HG02852 (cell line): Measurements from ENCODE around the gene TBC1D25.
"Not testable (repeated sequence)": the region's sequence is repeated elsewhere in the genome, so short reads cannot be mapped to it uniquely, and the experiment has no call there.

ENCODE experiments used
- ATAC-seq: cut with Tn5 transposase; IDR thresholded peaks from one replicate; pipeline ENCODE4 v1.9.1; 2021; ENCODE audit warnings: mild to moderate bottlenecking, moderate library complexity; ENCODE audit not compliant: unreplicated experiment

The TBC1D25 gene

DNA sequence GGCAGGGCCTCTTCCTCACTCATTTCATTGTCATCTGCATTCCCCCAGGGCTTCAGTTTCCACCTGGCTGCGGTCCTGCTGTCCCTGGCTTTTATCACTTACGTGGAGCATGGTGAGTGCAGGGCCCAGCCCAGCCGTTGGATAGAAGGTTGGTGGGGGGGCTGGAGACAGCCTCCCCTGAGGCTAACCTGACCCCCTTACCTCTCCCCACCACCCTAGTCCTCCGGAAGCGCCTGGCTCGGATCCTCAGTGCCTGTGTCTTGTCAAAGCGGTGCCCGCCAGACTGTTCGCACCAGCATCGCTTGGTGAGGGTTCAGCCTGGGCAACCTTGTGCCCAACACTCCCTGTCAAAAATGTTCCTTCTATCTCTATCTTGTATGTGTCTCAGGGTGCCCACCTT is 23.7 kb upstream of the TBC1D25 start:
- no peak for ATAC-seq

DNA sequence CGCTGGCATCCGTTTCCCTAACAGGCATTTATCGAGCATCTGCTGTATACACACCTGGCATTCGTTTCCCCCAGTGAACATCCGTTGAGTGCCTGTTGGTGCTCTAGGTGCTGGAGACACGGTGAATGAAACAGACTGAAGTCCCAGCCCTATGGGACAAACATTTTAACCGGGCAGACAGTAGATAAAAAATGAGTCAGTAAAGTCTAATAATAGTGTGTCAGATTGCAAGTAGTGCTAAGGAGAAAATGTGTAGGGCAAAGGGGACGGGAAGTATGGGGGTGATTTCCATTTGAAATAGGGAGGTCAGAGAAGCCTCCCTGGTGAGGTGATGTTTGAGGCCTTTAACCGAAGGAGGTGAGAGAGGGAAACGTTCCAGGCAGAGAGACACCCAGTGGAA is 23.2 kb upstream of the TBC1D25 start:
- no peak for ATAC-seq

DNA sequence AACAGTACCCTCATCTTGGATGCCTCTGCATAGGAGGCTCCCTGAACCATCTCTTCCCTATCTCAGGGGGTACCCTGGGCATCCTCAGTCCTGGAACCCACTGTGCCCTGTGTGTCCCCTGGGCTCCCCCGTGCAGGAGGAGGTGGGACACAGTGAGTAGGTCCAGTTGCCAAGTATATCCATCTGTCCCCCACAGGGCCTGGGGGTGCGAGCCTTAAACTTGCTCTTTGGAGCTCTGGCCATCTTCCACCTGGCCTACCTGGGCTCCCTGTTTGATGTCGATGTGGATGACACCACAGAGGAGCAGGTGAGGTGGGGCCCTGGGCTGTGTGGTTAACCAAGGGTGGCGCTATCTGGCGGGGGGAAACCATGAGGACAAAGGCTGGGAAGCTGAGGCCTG is 22.5 kb upstream of the TBC1D25 start:
- no peak for ATAC-seq

DNA sequence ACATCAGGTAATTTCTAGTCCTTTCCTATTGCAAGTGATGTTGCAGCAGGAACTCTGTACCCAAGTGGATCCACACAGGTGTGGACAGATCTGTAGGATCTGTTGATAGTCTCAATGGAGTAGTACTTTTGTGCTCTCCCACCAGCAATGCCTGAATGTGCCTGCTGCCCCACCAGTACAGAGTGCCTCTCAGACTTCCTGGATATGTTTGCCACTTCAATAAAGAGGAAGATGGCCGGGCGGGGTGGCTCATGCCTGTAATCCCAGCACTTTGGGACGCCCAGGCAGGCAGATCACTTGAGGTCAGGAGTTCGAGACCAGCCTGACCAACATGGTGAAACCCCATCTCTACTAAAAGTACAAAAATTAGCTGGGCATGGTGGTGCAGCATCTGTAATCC is 20.0 kb upstream of the TBC1D25 start:
- ATAC-seq, result not testable (repeated sequence)

DNA sequence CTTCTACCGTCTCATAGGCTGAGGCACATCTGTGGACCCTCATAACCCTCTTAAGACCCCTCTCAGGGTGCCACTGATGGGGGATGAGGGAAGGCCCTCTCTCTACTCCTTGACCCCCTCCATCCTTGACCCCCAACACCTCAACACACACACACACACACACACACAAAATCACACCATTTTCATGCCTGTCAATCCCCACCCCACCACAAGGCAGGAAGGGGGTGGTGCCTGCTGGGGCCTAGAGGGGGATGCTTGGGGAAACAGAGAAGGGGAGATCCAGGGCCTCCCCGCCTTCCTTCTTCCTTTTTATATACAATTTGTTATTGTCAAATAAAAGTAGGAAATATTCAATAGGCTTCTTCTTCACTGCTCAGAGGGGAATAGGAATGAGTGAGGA is 19.1 kb upstream of the TBC1D25 start:
- no peak for ATAC-seq

DNA sequence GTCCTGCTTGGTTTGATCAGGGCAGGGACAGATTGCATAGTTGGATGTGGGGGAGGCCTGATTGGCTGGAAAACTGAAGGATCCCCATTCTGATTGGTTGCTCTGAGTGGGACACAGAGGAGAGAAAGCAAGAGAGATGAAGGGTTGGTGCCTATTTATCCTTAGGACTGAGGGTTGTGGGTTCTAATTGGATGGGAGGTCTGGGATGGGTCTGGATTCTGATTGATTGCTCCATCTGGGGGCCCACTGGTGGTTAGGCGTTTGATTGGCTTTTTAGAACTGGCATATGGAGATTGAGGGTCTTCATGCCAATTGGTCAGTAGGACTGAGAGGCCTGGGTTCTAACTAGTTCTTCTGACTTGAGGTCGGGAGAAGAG is 18.6 kb upstream of the TBC1D25 start:
- no peak for ATAC-seq

DNA sequence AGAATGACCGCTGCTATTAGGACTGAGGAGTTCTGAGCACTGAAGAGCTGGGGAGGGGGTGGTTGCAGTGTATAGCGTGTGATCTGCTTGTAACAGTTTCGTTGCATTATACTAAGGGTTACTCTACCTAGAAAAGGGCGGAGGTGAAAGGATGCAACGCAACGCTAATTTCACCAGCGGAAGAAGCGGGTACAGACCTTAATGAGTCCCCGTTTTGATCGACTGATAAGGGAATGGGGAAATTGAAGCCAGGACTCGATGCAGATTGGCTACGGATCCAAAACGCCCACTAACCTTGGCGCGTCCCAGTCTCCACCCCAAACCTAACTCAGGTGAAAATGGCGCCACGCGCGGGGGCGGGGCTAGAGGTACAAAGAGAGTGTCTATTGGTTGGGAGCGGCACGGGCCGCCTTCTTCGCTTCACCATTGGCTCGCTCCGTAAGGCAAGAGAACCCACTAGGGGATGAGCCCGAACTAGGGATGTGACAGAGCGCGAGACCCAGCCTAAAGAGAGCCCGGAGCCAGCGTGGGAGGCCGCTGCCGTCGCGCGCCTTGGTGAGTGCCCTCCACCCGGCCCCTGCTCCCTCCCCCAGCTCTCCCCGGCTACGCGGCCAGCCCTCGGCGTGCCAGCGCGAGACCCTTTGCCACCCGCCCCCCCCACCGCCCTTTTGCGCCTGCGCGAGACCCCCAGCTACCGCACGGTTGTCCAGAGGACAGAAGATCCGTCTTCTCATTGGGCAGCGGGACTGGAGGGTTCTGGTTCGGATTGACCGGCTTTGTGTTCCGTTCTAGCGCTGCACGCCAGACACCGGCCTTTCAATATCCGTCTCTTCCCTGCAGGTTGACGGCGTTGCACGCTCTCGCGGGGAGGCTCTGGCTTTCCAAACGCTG is 17.9 kb upstream of the TBC1D25 start, which contains the start of gene EBP:
Gene EBP (plus strand): TSS at position 456 of the 891 bp plus-strand sequence. CDS start 1,964 bp downstream, outside the sequence.
- ATAC-seq, result peak; percentile 97

DNA sequence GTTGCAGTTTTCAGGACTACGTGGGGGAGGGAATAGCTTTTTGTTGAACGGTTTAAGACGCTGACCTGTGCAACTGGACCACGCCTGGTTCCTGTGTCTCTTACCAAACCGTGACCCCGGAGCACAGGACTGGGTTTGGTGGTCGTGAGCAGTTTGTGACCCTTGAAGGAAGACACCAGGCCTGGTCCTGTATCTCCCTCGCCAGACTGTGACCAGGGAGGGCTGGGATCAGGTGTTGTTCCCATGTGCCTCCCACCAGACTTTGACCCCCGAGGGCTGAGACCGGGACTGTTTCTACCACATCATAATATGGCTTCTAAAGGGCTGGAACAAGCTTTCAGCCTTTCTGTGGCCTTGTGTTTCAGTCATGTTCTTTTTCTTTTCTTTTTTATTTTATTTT is 17.2 kb upstream of the TBC1D25 start:
- ATAC-seq, result no peak

DNA sequence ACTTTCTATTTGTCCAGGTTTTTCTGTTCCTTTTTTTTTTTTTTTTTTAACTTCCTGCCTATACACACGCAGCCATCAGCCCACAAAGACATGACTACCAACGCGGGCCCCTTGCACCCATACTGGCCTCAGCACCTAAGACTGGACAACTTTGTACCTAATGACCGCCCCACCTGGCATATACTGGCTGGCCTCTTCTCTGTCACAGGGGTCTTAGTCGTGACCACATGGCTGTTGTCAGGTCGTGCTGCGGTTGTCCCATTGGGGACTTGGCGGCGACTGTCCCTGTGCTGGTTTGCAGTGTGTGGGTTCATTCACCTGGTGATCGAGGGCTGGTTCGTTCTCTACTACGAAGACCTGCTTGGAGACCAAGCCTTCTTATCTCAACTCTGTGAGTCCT is 15.8 kb upstream of the TBC1D25 start:
- no peak for ATAC-seq

DNA sequence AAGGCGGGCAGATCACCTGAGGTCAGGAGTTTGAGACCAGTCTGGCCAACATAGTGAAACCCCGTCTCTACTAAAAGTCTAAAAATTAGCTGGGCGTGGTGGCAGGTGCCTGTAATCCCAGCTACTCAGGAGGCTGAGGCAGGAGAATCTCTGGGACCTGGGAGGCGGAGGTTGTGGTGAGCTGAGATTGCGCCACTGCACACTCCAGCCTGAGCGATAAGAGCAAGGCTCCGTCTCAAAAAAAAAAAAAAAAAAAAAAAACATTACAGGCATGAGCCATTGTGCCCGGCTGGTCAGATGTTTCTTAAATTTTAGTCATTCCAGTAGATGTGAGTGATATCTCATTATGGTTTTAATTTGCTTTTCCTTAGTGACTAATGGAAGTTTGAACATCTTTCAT is 13.7 kb upstream of the TBC1D25 start:
- not testable (repeated sequence) for ATAC-seq

DNA sequence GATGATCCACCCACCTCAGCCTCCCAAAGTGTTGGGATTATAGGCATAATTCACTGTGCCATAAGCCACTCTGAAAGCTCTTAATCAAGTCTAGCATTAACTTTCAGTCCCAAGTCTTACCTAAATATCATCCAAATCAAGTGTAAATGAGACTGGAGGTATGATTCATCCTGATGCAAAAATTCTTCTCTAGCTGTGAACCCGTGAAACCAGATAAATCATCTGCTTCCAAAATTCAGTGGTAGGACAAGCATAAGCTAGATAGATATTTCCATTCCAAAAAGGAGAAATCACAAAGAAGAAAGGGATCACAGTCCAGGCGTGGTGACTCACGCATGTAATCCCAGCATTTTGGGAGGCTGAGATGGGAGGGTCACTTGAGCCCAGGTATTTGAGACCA is 8.8 kb upstream of the TBC1D25 start:
- no peak for ATAC-seq

DNA sequence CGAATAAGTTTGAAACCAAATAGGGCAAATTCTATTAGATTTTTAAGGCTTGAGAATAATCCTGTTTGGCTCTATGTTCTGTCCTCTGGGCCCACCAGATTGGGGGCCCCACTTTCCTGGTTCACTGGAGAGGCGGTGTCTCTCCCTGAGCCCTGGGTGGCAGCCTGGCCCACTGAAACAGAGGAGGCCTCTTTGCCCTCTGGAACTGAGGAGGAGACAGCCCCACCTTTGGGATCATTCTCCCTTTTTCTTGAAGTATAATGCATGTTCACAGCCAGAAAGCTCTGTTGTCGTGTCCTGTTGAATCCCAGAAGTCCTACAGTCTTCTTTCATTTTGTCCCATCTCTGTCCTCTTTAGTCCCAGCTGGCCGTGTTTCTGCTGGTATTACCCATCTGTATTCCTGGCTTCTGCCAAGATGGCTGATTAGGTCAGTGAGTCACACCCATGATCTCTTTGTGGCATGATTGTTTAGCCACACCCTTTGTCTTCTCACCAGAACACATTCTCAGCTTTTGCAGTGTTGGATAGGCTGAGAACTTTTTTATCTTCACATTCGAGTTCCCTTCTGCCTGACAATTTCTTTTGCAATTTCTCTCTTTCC is 8.1 kb upstream of the TBC1D25 start:
- no peak for ATAC-seq

DNA sequence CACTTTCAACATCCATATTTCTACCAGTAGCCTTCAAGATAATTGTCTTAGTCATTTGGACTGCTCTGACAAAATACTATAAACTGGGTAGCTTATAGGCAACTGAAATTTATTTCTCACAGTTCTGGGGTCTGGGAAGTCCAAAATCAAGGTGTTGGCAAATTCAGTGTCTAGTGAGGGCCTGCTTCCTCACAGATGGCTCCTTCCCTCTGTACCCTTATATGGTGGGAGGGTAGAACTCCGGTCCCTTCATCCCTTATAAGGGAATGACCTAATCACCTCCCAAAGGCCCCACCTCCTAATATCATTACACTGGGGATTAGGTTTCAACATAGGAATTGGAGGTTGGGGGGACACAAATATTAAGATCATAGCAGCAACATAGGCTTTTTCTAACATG is 7.4 kb upstream of the TBC1D25 start:
- no peak for ATAC-seq

DNA sequence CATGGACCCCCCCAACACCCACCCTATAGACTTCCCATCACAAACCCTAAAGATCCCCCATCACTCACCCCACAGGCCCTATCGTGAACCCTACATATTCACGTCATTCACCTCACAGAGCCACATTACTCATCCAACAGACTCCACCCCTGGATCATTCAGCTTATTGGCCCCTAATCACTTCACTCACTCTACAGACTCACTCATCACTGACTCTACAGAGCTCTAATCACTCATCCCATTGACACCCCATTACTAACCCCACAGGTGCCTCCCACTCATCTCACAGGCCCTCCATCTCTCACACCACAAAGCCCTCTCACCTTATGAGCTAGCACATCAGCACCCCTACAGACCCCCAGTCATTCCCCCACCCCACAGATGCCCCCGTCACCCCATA is 6.3 kb upstream of the TBC1D25 start:
- no peak for ATAC-seq

DNA sequence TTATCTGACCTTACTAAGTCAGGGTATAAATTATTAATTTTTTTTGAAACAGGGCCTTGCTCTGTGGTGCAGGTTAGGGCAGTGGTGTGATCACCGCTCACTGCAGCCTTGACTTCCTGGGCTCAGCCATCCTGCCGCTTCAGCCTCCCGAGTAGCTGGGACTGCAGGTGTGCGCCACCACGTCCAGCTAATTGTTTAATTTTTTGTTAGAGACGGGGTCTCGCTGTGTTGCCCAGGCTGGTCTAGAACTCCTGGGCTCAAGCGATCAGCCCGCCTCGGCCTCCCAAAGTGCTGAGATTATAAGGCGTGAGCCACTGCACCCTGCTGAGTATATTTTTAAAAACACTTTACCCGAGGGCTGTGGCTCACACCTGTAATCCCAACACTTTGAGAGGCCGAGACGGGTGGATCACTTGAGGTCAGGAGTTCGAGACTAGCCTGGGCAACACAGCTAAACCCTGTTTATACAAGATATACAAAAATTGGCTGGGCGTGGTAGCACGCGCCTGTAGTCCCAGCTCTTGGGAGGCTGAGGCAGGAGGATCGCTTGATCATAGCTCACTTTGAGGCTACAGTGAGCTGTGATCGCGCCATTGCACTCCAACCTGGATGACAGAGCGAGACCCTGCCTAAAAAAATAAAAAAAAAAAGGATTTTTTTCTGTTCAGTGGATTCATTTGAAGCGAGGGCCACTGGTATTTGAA is 721 bp upstream of the TBC1D25 start:
- ATAC-seq, result no peak

DNA sequence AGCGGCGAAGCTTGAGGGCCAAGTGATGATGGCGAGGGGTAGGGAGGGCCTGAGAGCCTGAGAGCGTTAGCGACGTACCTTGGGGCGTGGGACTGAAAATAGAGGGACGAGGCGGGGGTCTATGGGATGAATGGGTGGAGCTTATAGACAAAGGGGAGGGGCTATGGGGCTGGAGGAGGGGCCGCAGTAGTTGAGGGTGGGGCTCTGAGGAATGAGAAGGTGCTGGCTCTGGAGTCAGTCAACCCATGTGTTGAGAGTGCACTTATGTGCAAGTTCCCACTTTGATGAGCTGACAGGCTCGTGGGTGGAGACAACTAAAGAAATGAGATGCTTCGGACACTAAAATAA is 488 bp downstream of the TBC1D25 start:
- ATAC-seq, result peak; percentile 27

DNA sequence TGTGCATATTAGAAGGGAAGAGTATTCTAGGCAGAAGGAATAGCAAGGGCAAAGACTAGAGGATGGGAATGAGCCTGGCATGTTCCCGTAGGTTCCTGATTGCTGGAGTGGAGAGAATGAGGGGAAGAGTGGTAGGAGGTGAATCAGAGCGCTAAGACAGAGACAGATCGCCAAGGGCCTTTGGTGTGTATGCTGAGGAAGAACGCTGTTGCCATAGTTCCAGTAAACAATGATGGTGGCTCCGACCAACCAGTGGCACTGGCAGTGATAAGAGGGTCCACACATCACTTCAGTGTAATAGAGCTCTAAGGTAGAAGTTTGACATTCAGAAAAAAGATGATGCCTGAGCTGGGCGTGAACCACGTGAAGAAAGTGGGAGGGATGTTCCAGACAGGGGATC is 966 bp downstream of the TBC1D25 start:
- ATAC-seq, result no peak

DNA sequence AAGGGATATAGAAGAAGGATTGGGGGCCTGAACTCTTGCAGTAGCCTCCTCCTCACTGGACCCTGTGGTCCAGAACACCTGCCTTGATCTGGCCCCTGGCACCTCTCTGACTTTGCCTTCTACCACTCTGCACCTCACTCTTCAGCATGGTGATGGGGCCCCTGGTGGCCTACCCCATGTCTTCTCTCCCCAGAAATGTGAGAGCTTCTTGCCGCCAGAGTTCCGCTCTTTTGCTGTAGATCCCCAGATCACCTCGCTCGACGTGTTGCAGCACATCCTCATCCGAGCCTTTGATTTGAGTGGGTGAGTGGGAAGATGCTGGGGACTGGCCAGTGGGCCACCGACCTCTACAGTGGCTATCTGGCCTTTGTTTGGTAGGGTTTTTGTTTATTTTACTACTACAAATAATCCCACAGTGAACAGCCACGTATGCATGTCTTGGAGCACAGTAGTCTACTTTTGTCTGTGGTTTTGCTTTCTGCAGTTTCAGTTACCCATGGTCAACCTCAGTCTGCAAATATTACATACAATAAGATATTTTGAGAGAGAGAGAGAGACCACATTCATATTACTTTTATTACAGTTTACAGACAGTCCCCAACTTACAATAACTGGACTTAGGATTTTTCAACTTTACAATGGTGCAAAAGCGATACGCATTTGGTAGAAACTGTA is 1.8 kb downstream of the TBC1D25 start:
- no peak for ATAC-seq

DNA sequence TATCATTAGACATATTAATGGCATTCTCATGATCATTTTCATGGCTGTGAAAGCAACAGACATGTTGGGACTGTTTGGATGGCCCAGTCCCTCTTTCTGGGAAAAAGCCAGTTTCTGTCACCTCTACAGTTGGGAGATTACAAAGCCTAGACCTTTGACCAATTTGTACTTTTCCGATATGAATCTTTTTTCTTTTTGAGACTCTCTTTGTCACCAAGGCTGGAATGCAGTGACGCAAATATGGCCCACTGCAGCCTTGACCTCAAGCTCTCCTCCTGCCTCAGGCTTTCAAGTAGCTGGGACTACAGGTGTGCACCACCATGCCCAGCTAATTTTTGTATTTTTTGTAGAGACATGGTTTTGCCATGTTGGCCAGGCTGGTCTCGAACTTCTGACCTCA is 9.4 kb downstream of the TBC1D25 start:
- ATAC-seq, result no peak

DNA sequence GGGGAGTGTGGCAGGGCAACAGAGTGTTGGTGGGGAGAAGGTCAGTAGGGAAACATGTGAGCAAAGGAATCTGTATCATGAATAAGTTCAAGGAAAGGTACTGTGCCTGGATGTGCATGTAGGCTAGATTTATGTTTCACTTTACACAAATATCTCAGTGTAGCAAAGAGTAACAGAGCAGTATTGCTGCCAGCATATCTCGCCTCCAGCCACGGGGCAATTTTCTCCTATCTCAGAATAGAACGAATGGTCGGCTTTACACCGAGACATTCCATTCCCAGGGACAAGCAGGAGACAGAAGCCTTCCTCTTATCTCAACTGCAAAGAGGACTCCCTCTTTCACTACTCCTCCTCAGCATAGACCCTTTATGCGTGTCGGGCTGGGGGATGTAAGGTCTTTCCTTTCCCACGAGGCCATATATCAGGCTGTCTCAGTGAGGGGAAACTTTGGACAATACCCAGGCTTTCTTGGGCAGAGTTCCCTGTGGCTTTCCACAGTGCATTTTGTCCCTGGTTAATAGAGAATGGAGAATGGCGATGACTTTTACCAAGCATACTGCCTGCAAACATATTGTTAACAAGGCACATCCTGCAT is 16.3 kb downstream of the TBC1D25 start:
- not testable (repeated sequence) for ATAC-seq

DNA sequence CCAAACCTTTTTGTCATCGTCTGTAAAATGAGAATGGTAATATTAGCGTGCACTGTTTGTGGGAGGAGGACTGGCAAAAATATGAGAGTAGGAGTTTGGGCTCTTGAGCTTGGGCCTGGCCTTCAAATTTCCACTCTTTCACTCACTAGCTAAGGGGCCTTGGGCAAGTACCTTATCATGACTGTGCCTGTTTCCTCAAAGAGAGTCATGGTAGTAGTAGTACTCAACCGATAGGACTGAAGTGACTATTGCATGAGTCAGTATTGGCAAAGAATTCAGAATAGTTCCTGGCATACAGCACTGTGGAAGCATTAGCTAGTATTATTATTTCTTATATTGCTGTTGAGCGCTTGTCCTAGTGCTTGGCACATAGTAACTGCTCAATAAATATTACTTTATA is 18.8 kb downstream of the TBC1D25 start:
- no peak for ATAC-seq
